ENCODE measurements around the gene KCNJ9. TPM values are rescaled to one million over a fixed set of nuclear protein-coding genes. Genes with fewer than 3 reads are reported as not detected.

The KCNJ9 gene
- 0.05 TPM for total RNA-seq
- long read RNA-seq, result 0 reads

GRCh38 chr1:160081261-160081936 lies at the start of gene KCNJ9:
Gene KCNJ9 (plus strand): TSS chr1:160081538. CDS start chr1:160084031, 2,493 bp downstream.
- Histone ChIP-seq H3K9me3 (replicated peaks) (no peaks in the 10 kb centered on the region), H3K27me3 (ENCODE audit: low read depth) (peaks cover 74% of the 10 kb centered on the region), H3K36me3 (no peaks in the 10 kb centered on the region), H3K4me3 (no peak within 1 kb of the TSS), H3K4me1 (peaks cover 10% of the 10 kb centered on the region), H3K27ac (replicated peaks) (no peak within 1 kb of the TSS)
- intact Hi-C loops (cut with micrococcal nuclease), result no loop called here
- DNase-seq, result no peak
- TF ChIP-seq CTCF (IDR thresholded peaks at IDR 0.05; ENCODE audit: borderline replicate concordance), result no peak

GRCh38 chr1:160032165-160032820 lies 49.0 kb upstream of the KCNJ9 start:
- H3K27ac ChIP-seq (replicated peaks), result peak overlapping the region; percentile 81
- peak overlapping the region; percentile 92 for H3K4me3 ChIP-seq
- H3K27me3 ChIP-seq (ENCODE audit: low read depth), result no peaks in the 10 kb centered on the region
- intact Hi-C loops (cut with micrococcal nuclease), result no loop called here
- H3K36me3 ChIP-seq, result no peaks in the 10 kb centered on the region
- DNase-seq, result no peak
- TF ChIP-seq CTCF (IDR thresholded peaks at IDR 0.05; ENCODE audit: borderline replicate concordance), result no peak
- H3K9me3 ChIP-seq (replicated peaks), result no peaks in the 10 kb centered on the region
- peaks cover 44% of the 10 kb centered on the region for H3K4me1 ChIP-seq

- Histone ChIP-seq H3K36me3 (no peaks in the 10 kb centered on the region), H3K4me3 (no peak overlapping the region), H3K9me3 (replicated peaks) (no peaks in the 10 kb centered on the region), H3K27me3 (ENCODE audit: low read depth) (peaks cover 3% of the 10 kb centered on the region), H3K27ac (replicated peaks) (no peak overlapping the region), H3K4me1 (no peaks in the 10 kb centered on the region)
- no peak for TF ChIP-seq CTCF (IDR thresholded peaks at IDR 0.05; ENCODE audit: borderline replicate concordance)
- DNase-seq, result no peak
- intact Hi-C loops (cut with micrococcal nuclease), result no loop called here
Measured at GRCh38 chr1:160040476-160040875, 40.9 kb upstream of the KCNJ9 start.

DNA sequence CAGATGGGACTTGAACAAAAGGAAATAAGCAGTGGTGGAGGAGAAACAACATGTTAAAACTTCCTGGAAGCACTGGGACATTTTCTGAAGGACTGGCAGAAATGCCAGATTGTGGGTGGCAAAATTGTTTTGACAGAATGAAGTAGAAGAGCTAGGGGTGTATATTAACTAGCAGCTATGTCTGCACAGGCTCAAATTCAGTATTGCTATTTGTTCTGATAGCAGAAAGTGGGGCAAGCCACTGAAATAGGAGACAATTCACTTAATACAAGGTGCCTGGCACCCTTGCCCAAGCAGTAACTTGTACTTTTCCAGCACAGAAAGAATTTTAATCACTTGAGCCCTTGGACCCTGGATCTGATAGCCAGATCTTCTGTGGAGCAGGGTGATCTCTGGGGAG lies 37.8 kb upstream of the KCNJ9 start:
- H3K36me3 ChIP-seq, result no peaks in the 10 kb centered on the region
- TF ChIP-seq CTCF (IDR thresholded peaks at IDR 0.05; ENCODE audit: borderline replicate concordance), result no peak
- peaks cover 15% of the 10 kb centered on the region for H3K4me1 ChIP-seq
- no peak for DNase-seq
- no peaks in the 10 kb centered on the region for H3K9me3 ChIP-seq (replicated peaks)
- peaks cover 3% of the 10 kb centered on the region for H3K27me3 ChIP-seq (ENCODE audit: low read depth)
- no peak overlapping the region for H3K27ac ChIP-seq (replicated peaks)
- H3K4me3 ChIP-seq, result no peak overlapping the region
- intact Hi-C loops (cut with micrococcal nuclease), result no loop called here

GRCh38 chr1:160045653-160046052 lies 35.7 kb upstream of the KCNJ9 start:
- TF ChIP-seq CTCF (IDR thresholded peaks at IDR 0.05; ENCODE audit: borderline replicate concordance), result no peak
- no peak overlapping the region for H3K4me3 ChIP-seq
- intact Hi-C loops (cut with micrococcal nuclease), result no loop called here

More at GRCh38 chr1:160045653-160046052, 35.7 kb upstream of the KCNJ9 start:
- no peaks in the 10 kb centered on the region for H3K36me3 ChIP-seq
- peaks cover 15% of the 10 kb centered on the region for H3K4me1 ChIP-seq
- H3K9me3 ChIP-seq (replicated peaks), result no peaks in the 10 kb centered on the region
- DNase-seq, result no peak
- H3K27me3 ChIP-seq (ENCODE audit: low read depth), result peaks cover 3% of the 10 kb centered on the region
- no peak overlapping the region for H3K27ac ChIP-seq (replicated peaks)
